ENCODE data around the gene GNAT1.
A peak's percentile ranks its signal among the peaks of the same experiment; 100 is the strongest.

Gene GNAT1

GRCh38 chr3:50173685-50174516, 17.5 kb upstream of the GNAT1 start:
- Histone ChIP-seq H3F3A (ENCODE audit: insufficient read depth) (no peaks in the 10 kb centered on the region), H3K79me2 (ENCODE audit: insufficient read depth, low read length) (no peaks in the 10 kb centered on the region), H3K9me2 (replicated peaks; ENCODE audit: insufficient read depth, low read length) (no peaks in the 10 kb centered on the region), H4K20me1 (ENCODE audit: low read depth, low read length) (no peaks in the 10 kb centered on the region), H3K9ac (ENCODE audit: low read length) (no peak overlapping the region), H3K4me3 (ENCODE audit: insufficient read depth, low read length, poor library complexity, severe bottlenecking) (no peak overlapping the region), H3K27ac (ENCODE audit: low read depth, low read length) (no peak overlapping the region), H3K36me3 (ENCODE audit: low read length) (no peaks in the 10 kb centered on the region), H3K27me3 (ENCODE audit: low read length) (no peaks in the 10 kb centered on the region), H2AFZ (ENCODE audit: low read depth, low read length, severe bottlenecking) (no peak overlapping the region), H3K9me3 (ENCODE audit: insufficient read depth, low read length) (no peaks in the 10 kb centered on the region), H3K4me2 (ENCODE audit: low read depth, low read length, poor library complexity, severe bottlenecking) (peak overlapping the region; percentile 18)
- no peak for TF ChIP-seq CTCF (IDR thresholded peaks at IDR 0.05; ENCODE audit: insufficient read depth, low read length, poor library complexity, severe bottlenecking)

GRCh38 chr3:50174517-50174895, 16.9 kb upstream of the GNAT1 start:
- Histone ChIP-seq H4K20me1 (ENCODE audit: low read depth, low read length) (no peaks in the 10 kb centered on the region), H3K9me2 (replicated peaks; ENCODE audit: insufficient read depth, low read length) (no peaks in the 10 kb centered on the region), H3K9ac (ENCODE audit: low read length) (no peak overlapping the region), H3K27me3 (ENCODE audit: low read length) (no peaks in the 10 kb centered on the region), H3K9me3 (ENCODE audit: insufficient read depth, low read length) (no peaks in the 10 kb centered on the region), H3K4me2 (ENCODE audit: low read depth, low read length, poor library complexity, severe bottlenecking) (no peak overlapping the region), H2AFZ (ENCODE audit: low read depth, low read length, severe bottlenecking) (no peak overlapping the region), H3K79me2 (ENCODE audit: insufficient read depth, low read length) (no peaks in the 10 kb centered on the region), H3F3A (ENCODE audit: insufficient read depth) (no peaks in the 10 kb centered on the region), H3K27ac (ENCODE audit: low read depth, low read length) (no peak overlapping the region), H3K36me3 (ENCODE audit: low read length) (no peaks in the 10 kb centered on the region), H3K4me3 (ENCODE audit: insufficient read depth, low read length, poor library complexity, severe bottlenecking) (no peak overlapping the region)
- no peak for TF ChIP-seq CTCF (IDR thresholded peaks at IDR 0.05; ENCODE audit: insufficient read depth, low read length, poor library complexity, severe bottlenecking)

- no peaks in the 10 kb centered on the region for H4K20me1 ChIP-seq (ENCODE audit: low read depth, low read length)
- no peaks in the 10 kb centered on the region for H3K9me2 ChIP-seq (replicated peaks; ENCODE audit: insufficient read depth, low read length)
- no peak overlapping the region for H3K27ac ChIP-seq (ENCODE audit: low read depth, low read length)
- no peaks in the 10 kb centered on the region for H3K36me3 ChIP-seq (ENCODE audit: low read length)
- H3K9me3 ChIP-seq (ENCODE audit: insufficient read depth, low read length): no peaks in the 10 kb centered on the region
- H3K79me2 ChIP-seq (ENCODE audit: insufficient read depth, low read length): no peaks in the 10 kb centered on the region
- no peak for TF ChIP-seq CTCF (IDR thresholded peaks at IDR 0.05; ENCODE audit: insufficient read depth, low read length, poor library complexity, severe bottlenecking)
- no peak for TF ChIP-seq EZH2phosphoT487 (conservative IDR thresholded peaks at IDR 0.05; ENCODE audit: low read length)
- H3K9ac ChIP-seq (ENCODE audit: low read length): no peak overlapping the region
- H3F3A ChIP-seq (ENCODE audit: insufficient read depth): no peaks in the 10 kb centered on the region
- H2AFZ ChIP-seq (ENCODE audit: low read depth, low read length, severe bottlenecking): no peak overlapping the region
- no peaks in the 10 kb centered on the region for H3K27me3 ChIP-seq (ENCODE audit: low read length)
- H3K4me2 ChIP-seq (ENCODE audit: low read depth, low read length, poor library complexity, severe bottlenecking): no peak overlapping the region
- no peak overlapping the region for H3K4me3 ChIP-seq (ENCODE audit: insufficient read depth, low read length, poor library complexity, severe bottlenecking)
Measured at GRCh38 chr3:50174947-50175524, 16.4 kb upstream of the GNAT1 start.

Data from SU-DHL-6 (cell line).